DMS 273 (cell line): ENCODE data around the gene TRAF2.

ENCODE experiments used
- DNase-seq: peaks from one replicate; lab custom pipeline; 2025; ENCODE audit not compliant: unreplicated experiment; lab: John Stamatoyannopoulos, UW

TRAF2 gene

GRCh38 chr9:136958473-136958872, 72.2 kb downstream of the TRAF2 start:
- no peak for DNase-seq

DNA sequence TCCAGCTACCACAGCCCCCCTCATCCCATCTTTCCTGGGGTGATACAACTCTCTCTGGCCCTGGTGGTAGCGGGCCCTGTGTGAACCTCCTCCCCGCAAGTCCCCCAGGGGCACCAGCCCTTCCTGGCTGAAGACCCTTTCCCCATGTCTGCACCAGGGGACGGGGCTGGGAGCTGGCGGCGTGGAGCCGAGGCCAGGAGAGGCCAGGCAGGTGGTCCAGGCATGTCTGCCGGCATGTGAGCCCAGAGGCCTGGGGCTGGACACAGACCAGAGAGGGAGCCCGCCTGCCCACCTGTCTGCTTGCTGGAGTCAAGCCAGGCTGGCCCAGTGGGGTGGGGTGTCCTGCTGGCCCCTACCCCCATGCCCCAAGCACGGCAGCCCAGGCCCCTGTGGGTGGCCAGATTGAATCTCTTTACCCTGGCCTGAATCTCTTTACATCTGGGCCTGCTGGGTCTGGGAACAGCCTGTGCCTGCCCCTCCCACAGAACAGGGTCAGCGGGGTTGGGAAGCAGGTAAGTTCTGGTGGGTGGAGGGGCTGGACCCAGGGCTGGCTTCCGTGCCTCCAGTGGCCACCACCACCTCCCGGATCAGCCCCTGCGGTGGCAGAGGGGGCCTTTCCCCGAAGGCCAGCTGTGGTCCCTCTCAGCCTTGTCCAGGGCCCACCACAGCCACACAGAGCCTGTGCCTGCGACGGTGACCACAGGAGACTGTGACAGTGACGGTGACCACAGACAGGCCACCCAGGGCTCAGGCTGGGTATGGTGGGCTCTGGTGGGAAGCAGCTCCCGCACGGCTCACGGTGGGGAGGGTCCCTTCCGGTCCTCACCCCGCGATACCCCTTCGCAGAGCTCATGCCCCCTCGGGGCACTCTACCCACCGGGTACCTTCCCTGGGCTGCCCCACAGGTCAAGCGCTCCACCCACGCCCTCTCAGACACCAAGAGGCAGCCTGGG, 72.9 kb downstream of the TRAF2 start:
- no peak for DNase-seq

DNA sequence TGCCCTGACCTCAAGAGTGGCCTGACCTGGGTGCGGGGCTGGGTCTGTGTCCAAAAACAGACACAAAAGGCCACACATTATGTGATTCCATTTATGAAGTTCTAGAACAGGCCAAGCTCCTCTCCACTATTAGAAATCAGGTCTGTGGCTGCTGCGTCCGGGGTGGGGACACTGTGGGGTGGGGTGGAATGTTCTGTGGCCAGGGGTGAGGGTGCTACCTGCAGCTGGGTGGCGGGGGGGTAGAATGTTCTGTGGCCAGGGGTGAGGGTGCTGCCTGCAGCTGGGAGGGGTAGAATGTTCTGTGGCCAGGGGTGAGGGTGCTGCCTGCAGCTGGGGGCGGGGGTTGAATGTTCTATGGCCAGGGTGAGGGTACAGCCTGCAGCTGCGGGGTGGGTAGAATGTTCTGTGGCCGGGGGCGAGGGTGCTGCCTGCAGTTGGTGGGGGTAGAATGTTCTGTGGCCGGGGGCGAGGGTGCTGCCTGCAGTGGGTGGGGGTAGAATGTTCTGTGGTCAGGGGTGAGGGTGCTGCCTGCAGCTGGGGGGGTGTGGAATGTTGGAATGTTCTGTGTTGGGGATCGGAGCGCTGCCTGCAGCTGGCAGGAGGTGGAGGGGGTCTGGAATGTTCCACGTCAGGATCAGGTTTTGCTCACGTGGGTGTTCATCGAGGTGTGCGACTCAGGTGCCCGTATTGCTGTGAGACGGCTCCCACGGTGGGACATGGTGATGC, 74.1 kb downstream of the TRAF2 start:
- no peak for DNase-seq

- peak; percentile 53 for DNase-seq
These were observed 74.6 kb downstream of the TRAF2 start for GRCh38 chr9:136960938-136961275.

DNA sequence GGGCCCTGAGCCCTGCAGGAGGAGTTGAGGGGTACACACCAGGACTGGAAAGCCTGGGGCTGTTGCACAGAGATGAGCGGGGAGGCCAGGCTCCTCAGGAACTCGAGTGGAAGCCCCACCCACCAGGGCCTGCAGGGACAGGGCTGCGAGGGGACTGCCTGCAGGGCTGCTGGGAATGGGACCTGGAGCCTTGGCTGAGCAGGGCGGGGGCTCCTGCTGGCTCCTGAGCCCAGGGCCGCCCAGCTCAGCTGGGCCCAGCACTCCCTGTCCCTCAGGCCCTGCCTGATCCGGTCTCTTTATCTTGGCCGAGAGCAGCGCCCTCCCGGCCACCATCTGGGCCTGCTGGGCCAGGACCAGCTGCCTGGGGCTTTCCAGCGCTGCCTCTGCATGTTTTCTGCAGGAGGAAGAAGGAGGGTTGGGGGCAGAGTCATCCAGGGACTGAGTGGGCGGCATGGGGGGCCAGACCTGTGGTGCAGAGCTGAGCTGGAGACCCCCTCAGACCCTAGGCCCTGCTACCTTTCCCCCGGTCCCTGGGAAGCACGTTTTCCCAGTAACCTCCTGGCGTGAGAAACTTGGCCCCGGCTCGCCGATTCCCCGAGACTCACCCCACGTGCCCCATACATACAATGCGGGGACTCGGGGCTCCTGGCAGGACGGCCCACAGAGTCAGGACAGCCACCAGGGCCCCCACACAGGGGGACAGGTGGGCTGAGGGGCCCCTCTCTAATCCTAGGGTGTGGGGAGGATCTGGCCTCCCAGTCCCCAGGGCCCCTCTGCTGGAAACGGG, 75.2 kb downstream of the TRAF2 start:
- DNase-seq = peak; percentile 76

- DNase-seq = no peak
These were observed 75.8 kb downstream of the TRAF2 start for GRCh38 chr9:136962163-136962562.

DNA sequence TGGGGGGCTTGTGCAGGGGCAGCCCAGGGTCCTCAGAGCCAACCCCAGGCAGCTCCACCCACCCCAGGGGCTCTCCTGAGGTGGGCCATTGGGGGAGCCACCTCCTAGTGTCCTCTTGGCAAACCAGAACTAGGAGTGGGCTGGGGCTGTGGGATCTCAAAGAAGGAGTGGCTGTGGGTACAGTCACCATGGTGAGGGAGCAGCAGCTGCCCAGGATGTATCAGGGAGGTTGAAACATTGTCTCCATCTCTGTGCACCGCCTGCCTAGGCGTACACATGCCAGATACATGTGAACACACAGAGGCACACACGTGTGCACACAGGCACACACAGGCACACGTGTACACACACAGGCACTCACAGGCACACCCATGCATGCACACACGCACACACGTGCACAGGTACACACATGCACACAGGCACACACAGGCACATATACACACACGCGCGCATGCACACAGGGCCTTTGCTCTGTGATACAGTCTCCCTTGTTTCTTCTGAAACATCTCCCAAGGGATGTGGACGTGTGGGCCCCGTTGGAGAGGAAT, 76.5 kb downstream of the TRAF2 start:
- no peak for DNase-seq

GRCh38 chr9:136963341-136963740, 77.0 kb downstream of the TRAF2 start:
- peak; percentile 68 for DNase-seq

GRCh38 chr9:136963751-136964150, 77.4 kb downstream of the TRAF2 start:
- DNase-seq = no peak

- peak; percentile 32 for DNase-seq
These were observed 77.9 kb downstream of the TRAF2 start for GRCh38 chr9:136964171-136964689.

DNA sequence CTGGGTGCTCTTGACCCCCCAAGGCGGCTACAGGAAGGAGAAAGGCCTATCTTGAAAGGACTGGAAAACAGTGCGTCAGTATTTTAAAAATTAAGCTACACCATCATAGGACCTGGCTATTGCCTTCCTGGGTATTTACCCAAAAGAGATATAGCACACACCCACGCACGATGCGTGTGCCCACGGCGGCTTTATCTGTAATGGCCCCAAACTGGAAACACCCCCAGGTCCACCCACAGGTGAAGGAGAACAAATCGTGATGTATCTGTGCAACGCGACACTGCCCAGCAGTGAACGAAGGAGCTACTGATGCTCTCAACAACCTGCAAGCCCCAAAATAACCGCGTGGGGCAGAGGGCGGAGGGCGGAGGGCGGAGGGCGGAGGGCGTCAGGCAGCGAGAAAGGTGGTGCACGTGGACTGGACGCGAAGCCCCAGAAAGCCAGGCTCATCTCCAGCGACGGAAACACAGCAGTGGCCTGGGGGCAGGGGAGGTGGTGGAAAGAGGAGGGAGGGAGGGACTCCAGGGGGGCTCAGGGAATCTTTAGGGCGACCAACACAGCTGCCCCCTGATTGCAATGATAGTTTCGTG, 78.6 kb downstream of the TRAF2 start:
- no peak for DNase-seq

- DNase-seq = no peak
These were observed 79.6 kb downstream of the TRAF2 start for GRCh38 chr9:136965771-136966484.

DNA sequence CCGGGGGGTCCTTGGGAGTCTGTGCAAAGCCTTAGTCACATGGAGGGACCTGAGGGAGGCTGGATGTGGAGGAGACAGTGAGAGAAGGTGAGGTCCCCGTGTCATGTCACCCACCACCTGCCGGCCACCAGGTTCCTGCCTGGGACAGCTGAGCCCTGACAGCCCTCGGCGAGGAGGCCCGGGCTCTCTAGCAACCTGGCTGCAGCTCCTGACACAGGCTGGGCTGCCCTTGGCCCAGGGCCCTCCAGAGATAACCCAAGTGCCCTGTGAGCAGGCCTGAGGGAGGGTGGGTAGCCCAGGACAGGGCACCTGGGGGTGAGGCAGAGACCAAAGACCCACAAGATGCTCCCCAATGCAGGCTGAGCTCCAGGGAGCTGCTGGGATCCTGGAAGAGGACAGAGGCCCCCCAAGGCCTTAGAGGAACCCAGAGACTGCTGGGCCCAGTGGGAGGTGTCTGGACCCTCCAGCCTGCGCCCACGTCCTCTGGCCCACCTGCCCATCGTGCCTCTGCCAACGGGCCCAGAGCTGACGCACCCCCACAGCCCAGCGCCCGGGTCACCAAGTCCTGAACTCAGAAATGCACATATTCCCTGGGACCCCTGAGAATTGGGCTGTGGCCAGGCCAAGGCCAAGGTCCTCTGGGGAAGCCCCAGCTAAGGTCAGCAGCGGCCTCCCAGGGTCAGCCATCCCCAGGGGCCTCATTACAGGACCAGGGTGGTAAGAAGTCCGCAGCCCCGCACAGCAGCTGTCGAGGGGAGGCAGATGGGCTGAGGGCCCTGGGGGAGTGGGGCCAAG, 82.2 kb downstream of the TRAF2 start:
- DNase-seq = no peak

DNA sequence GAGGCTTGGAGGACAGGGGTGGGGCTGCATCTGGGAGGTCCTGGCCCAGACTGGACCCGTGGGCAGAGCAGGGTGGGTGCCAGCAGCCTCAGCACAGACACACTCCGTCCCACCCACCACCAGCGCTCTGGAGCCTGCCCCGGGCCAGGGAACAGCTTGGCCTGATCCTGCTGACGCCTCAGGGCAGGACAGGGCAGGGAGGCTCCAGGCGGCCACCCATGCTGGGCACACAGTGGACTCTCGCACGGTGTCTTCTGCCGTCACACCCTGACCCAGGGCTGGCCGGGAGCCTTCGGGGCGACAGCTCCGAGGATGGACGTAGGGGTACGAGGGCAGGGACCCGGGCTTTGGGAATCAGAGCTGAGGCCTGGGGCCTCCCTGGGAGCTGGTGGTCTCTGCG, 82.8 kb downstream of the TRAF2 start:
- no peak for DNase-seq

- DNase-seq = no peak
These were observed 83.5 kb downstream of the TRAF2 start for GRCh38 chr9:136969774-136970173.

DNA sequence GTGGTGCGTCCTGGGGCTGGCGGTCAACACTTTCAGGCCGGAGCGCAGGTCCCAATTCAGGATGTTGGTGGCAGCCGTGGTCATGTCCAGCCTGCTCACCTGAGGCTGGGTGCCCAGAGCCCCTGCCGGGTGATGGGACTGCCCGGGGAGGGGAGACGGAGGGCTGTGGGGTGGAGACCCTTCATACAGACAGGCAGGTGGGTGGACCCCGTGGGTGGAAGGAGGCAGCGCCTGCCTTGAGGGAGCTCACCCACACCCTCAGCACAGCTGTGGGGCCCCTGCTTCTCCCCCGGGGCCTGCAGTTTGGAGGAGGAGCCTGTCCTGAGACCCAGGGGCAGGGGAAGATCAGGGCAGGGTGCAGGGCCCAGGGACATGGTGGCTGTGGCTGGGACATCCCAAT, 84.0 kb downstream of the TRAF2 start:
- DNase-seq = no peak

- no peak for DNase-seq
These were observed 85.4 kb downstream of the TRAF2 start for GRCh38 chr9:136971746-136972145.

GRCh38 chr9:136972335-136972734, 86.0 kb downstream of the TRAF2 start:
- DNase-seq = no peak

DNA sequence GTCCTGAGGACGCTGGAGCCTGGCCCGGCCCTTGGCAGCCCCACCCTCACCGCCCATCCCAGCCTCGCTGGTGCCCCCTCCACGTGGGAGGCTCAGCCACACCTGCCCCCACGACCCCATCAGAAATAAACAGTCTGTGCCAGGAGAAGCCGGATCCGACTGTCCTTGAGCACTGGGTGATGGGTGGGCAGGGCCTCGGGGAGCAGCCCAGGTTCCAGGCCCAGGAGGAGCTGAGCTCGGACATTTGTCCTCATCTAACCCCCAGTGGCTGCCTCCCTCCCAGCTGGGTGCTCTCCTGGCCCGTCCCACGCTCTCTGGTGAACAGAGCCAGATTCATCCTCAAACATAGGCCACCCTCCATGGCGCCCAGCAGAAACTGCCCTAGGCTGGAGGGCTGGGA, 86.4 kb downstream of the TRAF2 start:
- no peak for DNase-seq
